Esophagus squamous epithelium (tissue), 4 donors: ENCODE measurements around the gene GAP43.

Source experiments
- CTCF ChIP-seq, 6 experiments: fragments of 450-650 bp in 4 of 6; fragments of 200-600 bp in 2 of 6; sonication (generic) in 2 of 6; IDR thresholded peaks; one replicate each; pipeline ENCODE4 v1.5.1; 2016 to 2019; ENCODE audit warnings: antibody characterized with exemption in 6 of 6, mild to moderate bottlenecking in 4 of 6, moderate library complexity in 4 of 6
- POLR2A ChIP-seq, 4 donors: fragments of 450-650 bp; IDR thresholded peaks; one replicate each; pipeline ENCODE4 v1.6.1; 2017; ENCODE audit warnings: antibody characterized with exemption in 4 of 4, mild to moderate bottlenecking in 4 of 4, moderate library complexity in 3 of 4

GRCh38 chr3:115638991-115639390 lies 15.7 kb downstream of the GAP43 start:
- TF ChIP-seq CTCF (IDR thresholded peaks at IDR 0.05) (no peak), POLR2A (IDR thresholded peaks at IDR 0.05) (no peak)
